MCF 10A (cell line): ENCODE measurements around the gene MTA2. TPM values are rescaled to one million over a fixed set of nuclear protein-coding genes. Genes with fewer than 3 reads are reported as not detected.

Experiments
- BruUV-seq: library from RNA; stranded (reverse); fragments of 400-500 nt; replicated peaks from 2 replicates; lab custom pipeline; 2021; lab: Mats Ljungman, UMichigan
- CTCF ChIA-PET: fragments of 300-600 bp; sonication (Branson Sonifier 250); formaldehyde crosslinking; extraction: SDS; loops from one replicate; lab custom pipeline; 2021; ENCODE audit warnings: antibody characterized with exemption, inconsistent platforms; lab: Yijun Ruan, JAX
- POLR2A ChIA-PET: fragments of 300-600, 350-650 bp; sonication (Branson Sonifier 250); formaldehyde crosslinking; extraction: SDS; loops from one replicate; lab custom pipeline; 2020; ENCODE audit warnings: antibody characterized with exemption, inconsistent platforms; lab: Yijun Ruan, JAX
- DNase-seq: peaks from one replicate; pipeline ENCODE4 v3.0.0-alpha.2; 2018; ENCODE audit not compliant: unreplicated experiment
- H3K27ac Mint-ChIP-seq: one replicate; pipeline ENCODE4 v1.8.0; 2022; ENCODE audit warnings: mild to moderate bottlenecking, low read depth, mixed read lengths; ENCODE audit not compliant: unreplicated experiment
- H3K27me3 Mint-ChIP-seq: one replicate; pipeline ENCODE4 v1.8.0; 2022; ENCODE audit warnings: mixed read lengths; ENCODE audit not compliant: insufficient read depth, unreplicated experiment
- H3K36me3 Mint-ChIP-seq: one replicate; pipeline ENCODE4 v1.8.0; 2022; ENCODE audit warnings: mild to moderate bottlenecking, moderate library complexity, mixed read lengths; ENCODE audit not compliant: insufficient read depth, unreplicated experiment
- H3K4me1 Mint-ChIP-seq: one replicate; pipeline ENCODE4 v1.8.0; 2022; ENCODE audit warnings: mixed read lengths; ENCODE audit not compliant: insufficient read depth, unreplicated experiment
- H3K4me3 Mint-ChIP-seq: one replicate; pipeline ENCODE4 v1.8.0; 2022; ENCODE audit warnings: mild to moderate bottlenecking, moderate library complexity, mixed read lengths; ENCODE audit not compliant: unreplicated experiment
- H3K9me3 Mint-ChIP-seq: one replicate; pipeline ENCODE4 v1.8.0; 2022; ENCODE audit warnings: mixed read lengths; ENCODE audit not compliant: unreplicated experiment
- intact Hi-C: fragments of 100-400 bp; cut with micrococcal nuclease; formaldehyde crosslinking; loops from 2 replicates; pipeline ENCODE4 v1.14.1; 2022
- total RNA-seq: library from RNA; stranded (reverse); gene quantifications from 2 replicates; pipeline ENCODE4 v1.2.3, GENCODE V29; 2022
- TF ChIP-seq, protein P1 (sequence below): fragments of 200-600 bp; IDR thresholded peaks from one replicate; pipeline ENCODE4 v1.8.0; 2022; ENCODE audit warnings: antibody characterized with exemption, mild to moderate bottlenecking; ENCODE audit not compliant: unreplicated experiment

MTA2 gene
- total RNA-seq, 1 experiment from 2014 or later: 176 TPM

GRCh38 chr11:62556108-62556874 lies 45.4 kb downstream of the MTA2 start:
- Mint-ChIP-seq H3K36me3 (peaks cover 48% of the 10 kb centered on the region), H3K27me3 (no peaks in the 10 kb centered on the region), H3K27ac (peak overlapping the region; percentile 95), H3K4me1 (peaks cover 66% of the 10 kb centered on the region), H3K9me3 (no peaks in the 10 kb centered on the region), H3K4me3 (peak overlapping the region; percentile 70)
- CTCF ChIA-PET: interaction anchor here (1.0 to 6.9 kb wide), 11 partner anchors 13 to 162 kb away, joined by 3 to 225 read pairs (median 9); partner anchors contain the start of genes AHNAK and EEF1G
- POLR2A ChIA-PET: interaction anchor here (0.6 to 13.5 kb wide), 19 partner anchors 13 to 739 kb away, joined by 3 to 599 read pairs (median 10); partner anchors contain the start of genes AHNAK, B3GAT3, C11orf98 and CSKMT
- no TSS peak for BruUV-seq
- TF ChIP-seq, protein P1, sequence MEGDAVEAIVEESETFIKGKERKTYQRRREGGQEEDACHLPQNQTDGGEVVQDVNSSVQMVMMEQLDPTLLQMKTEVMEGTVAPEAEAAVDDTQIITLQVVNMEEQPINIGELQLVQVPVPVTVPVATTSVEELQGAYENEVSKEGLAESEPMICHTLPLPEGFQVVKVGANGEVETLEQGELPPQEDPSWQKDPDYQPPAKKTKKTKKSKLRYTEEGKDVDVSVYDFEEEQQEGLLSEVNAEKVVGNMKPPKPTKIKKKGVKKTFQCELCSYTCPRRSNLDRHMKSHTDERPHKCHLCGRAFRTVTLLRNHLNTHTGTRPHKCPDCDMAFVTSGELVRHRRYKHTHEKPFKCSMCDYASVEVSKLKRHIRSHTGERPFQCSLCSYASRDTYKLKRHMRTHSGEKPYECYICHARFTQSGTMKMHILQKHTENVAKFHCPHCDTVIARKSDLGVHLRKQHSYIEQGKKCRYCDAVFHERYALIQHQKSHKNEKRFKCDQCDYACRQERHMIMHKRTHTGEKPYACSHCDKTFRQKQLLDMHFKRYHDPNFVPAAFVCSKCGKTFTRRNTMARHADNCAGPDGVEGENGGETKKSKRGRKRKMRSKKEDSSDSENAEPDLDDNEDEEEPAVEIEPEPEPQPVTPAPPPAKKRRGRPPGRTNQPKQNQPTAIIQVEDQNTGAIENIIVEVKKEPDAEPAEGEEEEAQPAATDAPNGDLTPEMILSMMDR: no peak
- intact Hi-C loops: no loop called here
- DNase-seq: peak; percentile 97

DNA sequence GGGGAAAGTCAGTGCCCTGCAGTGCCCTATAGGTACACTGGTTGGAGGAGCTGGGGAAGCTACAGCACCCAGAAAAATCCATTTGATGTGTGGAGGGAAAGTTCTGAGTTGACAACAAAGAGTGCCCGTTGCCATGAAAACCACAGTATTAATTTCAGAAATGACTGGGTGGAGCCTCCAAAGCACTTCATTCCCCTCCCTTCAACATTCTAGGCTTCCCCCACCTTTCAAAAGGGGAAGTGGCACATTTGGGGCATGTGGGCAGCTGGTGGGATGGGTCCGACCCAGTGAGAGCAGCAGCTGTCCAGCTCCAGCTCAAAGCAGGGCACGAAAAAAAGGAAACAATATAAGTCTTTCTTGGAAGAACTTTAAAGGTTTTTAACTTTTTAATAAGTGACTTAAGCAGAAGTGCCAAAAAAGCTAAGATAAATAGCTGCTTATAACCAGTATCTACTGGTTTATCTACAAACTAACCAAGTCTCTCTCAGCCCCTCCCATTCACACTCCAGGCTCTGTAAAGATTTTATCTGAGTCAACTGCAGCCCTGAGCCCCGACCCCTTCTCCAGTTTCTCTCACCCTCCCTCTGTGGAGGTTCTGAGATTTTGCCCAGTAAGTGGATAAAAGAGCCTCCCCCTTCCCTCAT lies 46.1 kb downstream of the MTA2 start:
- peaks cover 60% of the 10 kb centered on the region for H3K4me1 Mint-ChIP-seq
- H3K4me3 Mint-ChIP-seq: peak overlapping the region; percentile 70
- peaks cover 41% of the 10 kb centered on the region for H3K36me3 Mint-ChIP-seq
- H3K27me3 Mint-ChIP-seq: no peaks in the 10 kb centered on the region
- H3K27ac Mint-ChIP-seq: peak overlapping the region; percentile 95
- H3K9me3 Mint-ChIP-seq: no peaks in the 10 kb centered on the region
- DNase-seq: peak; percentile 18
- ChIA-PET CTCF (interaction anchor here (0.6 to 6.9 kb wide), 12 partner anchors 9 to 1118 kb away, joined by 3 to 87 read pairs (median 4); partner anchors contain the start of genes AHNAK and EEF1G), POLR2A (interaction anchor here (0.6 to 13.5 kb wide), 24 partner anchors 12 to 584 kb away, joined by 3 to 599 read pairs (median 10); partner anchors contain the start of genes AHNAK, B3GAT3, C11orf98 and CSKMT)
- intact Hi-C loops: no loop called here
- TF ChIP-seq, protein P1: no peak
- no TSS peak for BruUV-seq

DNA sequence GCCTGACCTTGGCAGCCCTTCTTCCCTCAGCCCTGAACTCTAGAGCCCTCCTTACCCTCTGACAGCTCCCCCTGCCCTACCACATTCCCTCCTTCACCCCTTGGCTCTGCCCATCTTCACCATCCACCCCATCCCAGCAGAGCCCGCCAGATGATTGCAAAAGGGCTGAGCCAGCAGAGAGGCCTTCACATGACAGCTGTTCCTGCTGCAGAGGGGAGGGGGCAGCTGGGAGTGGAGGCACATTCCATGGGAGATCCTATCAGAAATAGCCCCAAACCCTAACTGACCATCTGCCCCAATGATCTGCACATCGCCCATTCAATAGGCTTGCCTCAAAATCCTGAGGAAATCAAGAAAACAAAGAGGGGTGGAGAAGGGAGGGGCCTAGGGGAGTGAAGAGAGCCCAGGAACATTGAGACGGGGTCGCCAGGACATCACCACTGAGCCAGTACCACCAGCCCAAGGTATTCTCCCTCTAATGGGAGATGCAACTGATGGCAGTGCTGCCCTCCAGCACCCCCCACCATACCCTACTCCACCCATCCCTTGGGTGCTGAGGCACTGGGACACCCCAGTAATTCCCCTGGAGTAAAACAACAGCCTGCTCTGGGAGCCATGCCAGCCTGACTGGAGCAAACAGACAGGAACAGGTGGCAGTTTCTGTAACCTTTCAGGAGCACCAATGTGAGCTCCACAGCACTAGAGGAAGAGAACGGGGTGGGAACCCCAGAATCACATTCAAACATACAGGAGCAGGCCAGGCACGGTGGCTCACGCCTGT lies 47.1 kb downstream of the MTA2 start:
- Mint-ChIP-seq H3K4me1 (peaks cover 50% of the 10 kb centered on the region), H3K27me3 (no peaks in the 10 kb centered on the region), H3K36me3 (peaks cover 31% of the 10 kb centered on the region), H3K4me3 (peak overlapping the region; percentile 68), H3K9me3 (no peaks in the 10 kb centered on the region), H3K27ac (peak overlapping the region; percentile 95)
- TF ChIP-seq, protein P1: no peak
- ChIA-PET CTCF (interaction anchor here (0.6 to 6.9 kb wide), 14 partner anchors 8 to 333 kb away, joined by 3 to 87 read pairs (median 6); partner anchors contain the start of genes AHNAK and EEF1G), POLR2A (interaction anchor here (0.6 to 13.5 kb wide), 24 partner anchors 11 to 565 kb away, joined by 3 to 599 read pairs (median 12); partner anchors contain the start of genes AHNAK, B3GAT3, EEF1G and HNRNPUL2)
- DNase-seq: peak; percentile 49
- TSS peak; percentile 67 for BruUV-seq
- intact Hi-C loops: no loop called here
